Epithelial cell of prostate (primary cell): ENCODE measurements around the gene DNAAF8.
"Not testable (repeated sequence)": the region's sequence is repeated elsewhere in the genome, so short reads cannot be mapped to it uniquely, and the experiment has no call there.

ENCODE experiments used
- DNase-seq: peaks from one replicate; pipeline ENCODE4 v3.0.0-alpha.2; 2011; ENCODE audit warnings: low read depth, low spot score
- H3K27ac ChIP-seq: fragments of 450-650 bp; 2 replicates; pipeline ENCODE4 v1.5.1; 2017; ENCODE audit warnings: mild to moderate bottlenecking

The DNAAF8 gene

GRCh38 chr16:4714996-4715395 lies 19.3 kb upstream of the DNAAF8 start:
- no peak overlapping the region for H3K27ac ChIP-seq
- DNase-seq = no peak

- no peak for DNase-seq
Observed at GRCh38 chr16:4718466-4718865, 15.9 kb upstream of the DNAAF8 start.

GRCh38 chr16:4723071-4723767 lies 11.1 kb upstream of the DNAAF8 start:
- no peak for DNase-seq
- H3K27ac ChIP-seq = no peak overlapping the region

More at GRCh38 chr16:4718466-4718865, 15.9 kb upstream of the DNAAF8 start:
- no peak overlapping the region for H3K27ac ChIP-seq

GRCh38 chr16:4724661-4725270 lies 9.6 kb upstream of the DNAAF8 start:
- no peak overlapping the region for H3K27ac ChIP-seq
- DNase-seq = no peak

GRCh38 chr16:4726616-4727015 lies 7.7 kb upstream of the DNAAF8 start:
- DNase-seq = no peak
- no peak overlapping the region for H3K27ac ChIP-seq

- no peak overlapping the region for H3K27ac ChIP-seq
- no peak for DNase-seq
Observed at GRCh38 chr16:4728676-4729075, 5.7 kb upstream of the DNAAF8 start.

GRCh38 chr16:4729876-4730275 lies 4.5 kb upstream of the DNAAF8 start:
- no peak overlapping the region for H3K27ac ChIP-seq
- no peak for DNase-seq

- peak overlapping the region; percentile 60 for H3K27ac ChIP-seq
- no peak for DNase-seq
Observed at GRCh38 chr16:4733211-4733742, 1.1 kb upstream of the DNAAF8 start.

GRCh38 chr16:4733747-4734062 lies 632 bp upstream of the DNAAF8 start:
- DNase-seq = no peak
- peak overlapping the region; percentile 60 for H3K27ac ChIP-seq

- no peak for DNase-seq
- H3K27ac ChIP-seq = peak overlapping the region; percentile 60
Observed at GRCh38 chr16:4734730-4735535, 596 bp downstream of the DNAAF8 start.

- H3K27ac ChIP-seq = no peak overlapping the region
- no peak for DNase-seq
Observed at GRCh38 chr16:4736546-4736945, 2.2 kb downstream of the DNAAF8 start.

- H3K27ac ChIP-seq = no peak overlapping the region
- DNase-seq = no peak
Observed at GRCh38 chr16:4737545-4737944, 3.2 kb downstream of the DNAAF8 start.

- not testable (repeated sequence) for DNase-seq, H3K27ac ChIP-seq
Observed at GRCh38 chr16:4738370-4738769, 4.0 kb downstream of the DNAAF8 start.

GRCh38 chr16:4743226-4743878 lies 9.0 kb downstream of the DNAAF8 start:
- no peak for DNase-seq
- H3K27ac ChIP-seq = peak overlapping the region; percentile 32

- H3K27ac ChIP-seq = no peak overlapping the region
Observed at GRCh38 chr16:4744555-4745273, 10.4 kb downstream of the DNAAF8 start.

GRCh38 chr16:4745274-4745569 lies 10.9 kb downstream of the DNAAF8 start:
- H3K27ac ChIP-seq = no peak overlapping the region
- DNase-seq = no peak

More at GRCh38 chr16:4744555-4745273, 10.4 kb downstream of the DNAAF8 start:
- no peak for DNase-seq

GRCh38 chr16:4746215-4746614 lies 11.9 kb downstream of the DNAAF8 start:
- H3K27ac ChIP-seq = no peak overlapping the region
- DNase-seq = no peak

GRCh38 chr16:4746991-4747574 lies 12.7 kb downstream of the DNAAF8 start:
- no peak for DNase-seq
- no peak overlapping the region for H3K27ac ChIP-seq

- no peak for DNase-seq
- no peak overlapping the region for H3K27ac ChIP-seq
Observed at GRCh38 chr16:4747906-4748681, 13.8 kb downstream of the DNAAF8 start.
